GM18519 (cell line): Measurements from ENCODE around the gene CORIN.

Experiments used
- ATAC-seq: cut with Tn5 transposase; IDR thresholded peaks from one replicate; pipeline ENCODE4 v1.9.1; 2021; ENCODE audit warnings: mild to moderate bottlenecking, moderate library complexity; ENCODE audit not compliant: unreplicated experiment, low FRiP score

Gene CORIN

DNA sequence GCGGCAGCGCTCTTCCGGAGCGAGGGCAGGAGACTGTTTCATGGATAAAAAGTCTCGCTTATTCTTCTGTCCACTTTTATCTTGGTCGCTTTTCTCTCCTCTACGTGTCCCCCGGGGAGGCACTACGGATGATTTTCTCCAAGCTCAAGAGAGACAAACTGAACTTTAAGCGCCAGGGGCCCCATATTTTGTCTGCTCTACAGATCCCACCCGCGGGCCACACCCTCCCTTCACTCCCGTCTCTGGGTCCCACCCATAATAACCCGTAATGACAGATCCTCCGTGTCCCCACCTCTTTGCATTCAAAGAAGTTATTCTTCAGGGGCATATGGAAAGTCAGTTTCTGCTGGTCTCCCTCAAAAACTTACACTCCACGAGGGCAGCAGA is at the start of gene CORIN:
Gene CORIN (minus strand): TSS at position 160 of the 387 bp plus-strand sequence. CDS start 118 bp downstream, at position 42.
- no peak for ATAC-seq

DNA sequence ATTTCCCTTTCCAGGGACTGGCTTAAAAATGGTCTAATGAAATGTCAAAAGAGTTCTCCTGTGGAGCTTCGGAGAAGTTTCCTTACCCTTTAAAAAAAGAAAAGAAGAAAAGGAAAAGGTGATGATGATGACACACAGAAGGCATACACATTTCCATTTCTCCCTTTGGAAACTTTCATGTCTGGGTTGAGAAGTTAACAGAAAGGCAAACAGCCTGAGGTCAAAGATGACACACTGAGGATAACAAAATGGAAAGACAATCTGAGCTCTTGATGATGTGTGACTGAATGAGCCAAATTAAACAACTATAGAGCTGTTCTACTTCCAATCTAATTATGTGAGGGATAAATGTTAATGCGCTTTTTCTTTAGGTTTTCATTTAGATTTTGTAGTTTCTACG is 44.4 kb upstream of the CORIN start:
- ATAC-seq, result no peak

DNA sequence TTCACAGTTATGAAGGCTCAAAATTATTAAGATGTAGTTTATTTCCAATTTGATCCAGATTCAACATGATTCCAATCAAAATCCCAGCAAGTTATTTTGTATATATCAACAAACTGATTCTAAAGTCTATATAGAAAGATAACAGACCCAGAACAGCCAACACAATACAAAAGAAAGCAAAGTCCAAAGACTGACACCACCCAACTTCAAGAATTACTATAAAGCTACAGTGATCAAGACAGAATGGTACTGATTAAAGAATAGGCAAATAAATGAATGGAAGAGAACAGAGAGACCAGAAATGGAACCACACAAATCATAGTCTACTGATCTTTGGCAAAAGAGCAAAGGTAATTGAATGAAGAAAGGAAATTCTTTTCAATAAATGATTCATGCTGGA is 41.6 kb upstream of the CORIN start:
- ATAC-seq, result no peak

- no peak for ATAC-seq
Measured at GRCh38 chr4:47876784-47877546, 39.1 kb upstream of the CORIN start.

DNA sequence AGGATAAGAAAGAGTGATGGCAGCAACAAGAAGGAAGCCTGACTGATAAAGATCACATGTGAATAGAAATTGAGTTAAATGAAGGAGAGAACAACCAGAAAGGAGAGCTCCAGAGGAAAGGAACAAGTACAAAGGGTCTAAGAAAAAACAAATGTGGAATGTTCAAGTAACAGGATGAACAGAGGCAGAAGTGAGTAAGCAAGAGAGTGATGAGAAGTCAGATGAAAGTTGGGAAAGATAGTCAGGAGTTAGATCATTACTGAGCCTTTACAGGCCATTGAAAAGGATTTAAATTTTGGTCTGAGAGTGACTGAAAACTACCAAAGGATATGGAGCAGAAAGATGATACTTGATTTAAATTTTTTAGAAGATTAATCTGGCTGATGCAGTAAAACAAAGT is 38.4 kb upstream of the CORIN start:
- ATAC-seq, result no peak

DNA sequence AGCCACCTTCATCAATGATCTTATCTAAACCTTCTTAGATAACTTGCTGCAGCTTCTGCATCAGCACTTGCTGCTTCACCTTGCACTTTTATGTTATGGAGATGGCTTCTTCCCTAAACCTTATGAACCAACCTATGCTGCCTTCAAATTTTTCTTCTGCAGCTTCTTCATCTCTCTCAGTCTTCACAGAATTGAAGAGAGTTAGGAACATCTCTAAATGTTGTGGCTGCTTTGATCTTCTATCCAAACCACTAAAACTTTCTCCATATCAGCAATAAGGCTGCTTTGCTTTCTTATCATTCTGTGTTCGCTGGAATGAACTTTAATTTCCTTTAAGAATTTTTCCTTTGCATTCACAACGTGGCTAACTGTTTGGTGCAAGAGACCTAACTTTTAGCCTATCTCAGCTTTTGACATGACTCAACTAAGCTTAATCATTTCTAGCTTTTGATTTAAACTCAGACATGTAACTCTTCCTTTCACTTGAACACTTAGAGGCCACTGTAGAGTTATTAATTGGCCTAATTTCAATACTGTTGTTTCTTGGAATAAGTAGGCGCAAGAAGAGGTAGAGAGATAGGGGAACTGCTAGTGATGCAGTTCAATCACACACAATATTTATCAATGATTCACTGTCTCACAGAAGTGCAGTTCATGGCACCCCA is 36.1 kb upstream of the CORIN start:
- no peak for ATAC-seq

DNA sequence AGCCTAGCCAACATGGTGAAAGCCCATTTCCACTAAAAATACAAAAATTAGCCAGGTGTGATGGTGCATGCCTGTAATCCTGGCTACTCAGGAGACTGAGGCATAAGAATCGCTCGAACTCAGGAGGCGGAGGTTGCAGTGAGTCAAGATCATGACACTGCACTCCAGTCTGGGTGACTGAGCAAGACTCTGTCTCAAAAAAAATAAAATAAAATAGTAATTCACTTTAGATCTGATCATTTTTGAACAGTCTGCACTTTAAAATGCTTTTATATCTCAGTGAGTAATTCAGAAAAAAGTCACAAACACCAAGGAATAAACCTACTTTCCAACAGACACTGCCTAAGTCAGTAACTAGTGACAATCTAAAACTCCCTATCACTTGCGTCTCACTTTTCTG is 25.6 kb upstream of the CORIN start:
- no peak for ATAC-seq

DNA sequence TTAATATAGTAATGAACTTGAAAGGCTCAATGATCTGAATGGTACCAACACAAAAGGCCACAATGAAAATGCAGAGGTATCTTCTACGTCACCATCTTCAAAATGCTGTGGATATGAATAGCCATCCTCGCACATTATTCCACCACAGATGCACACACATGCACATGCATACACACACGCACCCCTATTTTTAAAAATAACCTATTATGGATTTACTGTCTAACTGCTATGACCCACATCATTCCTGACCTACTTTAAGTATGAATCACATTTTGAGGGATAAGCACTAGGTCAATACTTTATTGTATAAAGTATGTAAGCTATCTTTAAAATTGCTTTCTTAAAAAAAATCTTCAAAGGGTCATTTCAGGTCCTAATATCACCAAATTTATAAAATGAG is 24.4 kb upstream of the CORIN start:
- ATAC-seq, result no peak

DNA sequence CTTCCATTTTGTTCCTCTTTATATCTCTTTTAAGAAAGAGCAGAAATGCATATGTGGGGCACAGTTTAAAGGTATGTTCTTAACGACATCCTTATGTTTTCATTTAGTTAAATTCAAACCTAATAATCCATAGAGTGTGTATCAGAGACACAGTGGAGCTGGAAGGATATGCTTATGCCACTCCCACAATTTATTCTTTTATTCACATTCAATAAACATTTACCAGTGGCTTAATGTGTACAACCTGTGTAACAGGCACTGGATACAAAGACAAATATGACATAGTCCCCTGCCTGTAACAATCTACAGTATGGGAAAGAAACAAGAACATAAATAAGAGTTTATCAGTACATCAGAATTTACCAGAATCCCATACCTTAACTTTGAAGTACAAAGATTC is 22.4 kb upstream of the CORIN start:
- ATAC-seq, result no peak

- no peak for ATAC-seq
Measured at GRCh38 chr4:47858006-47858405, 20.1 kb upstream of the CORIN start.

GRCh38 chr4:47856713-47857112 is 18.8 kb upstream of the CORIN start:
- no peak for ATAC-seq

- no peak for ATAC-seq
Measured at GRCh38 chr4:47855350-47855749, 17.5 kb upstream of the CORIN start.

DNA sequence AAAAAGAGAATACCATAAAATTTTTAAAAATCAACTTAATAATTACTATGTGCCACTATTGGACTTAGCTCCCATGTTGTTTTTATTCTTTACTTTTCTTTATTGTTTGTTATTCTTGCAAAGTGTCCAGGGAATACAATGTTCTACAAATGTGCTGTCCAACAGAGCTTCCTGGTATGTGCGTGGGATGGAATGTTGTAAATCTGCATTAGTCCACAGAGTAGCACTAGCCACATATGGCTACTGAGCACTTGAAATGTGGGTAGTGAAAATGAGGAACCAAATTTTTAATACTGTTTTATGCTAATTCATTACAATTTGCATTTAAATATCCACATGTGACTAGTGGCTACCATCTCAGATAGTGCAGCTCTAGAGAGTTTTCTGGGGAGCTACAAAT is 14.3 kb upstream of the CORIN start:
- ATAC-seq, result no peak

DNA sequence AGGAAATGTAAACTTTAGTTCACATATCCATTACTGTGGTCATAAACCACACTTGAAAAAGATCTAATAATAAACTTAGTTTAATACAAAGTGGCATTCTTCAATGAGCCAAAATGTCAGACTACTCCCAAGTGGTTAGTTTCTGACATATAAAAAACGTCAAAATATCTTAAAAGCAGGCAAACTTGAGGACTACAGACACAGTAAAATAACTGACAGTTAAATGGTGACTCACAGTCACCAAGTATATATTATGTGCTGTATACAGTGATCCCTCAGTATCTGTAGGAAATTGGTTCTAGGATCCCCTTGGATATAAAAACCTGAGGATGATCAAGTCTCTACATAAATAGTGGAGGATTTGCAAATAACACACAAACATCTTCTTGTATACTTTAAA is 11.6 kb upstream of the CORIN start:
- no peak for ATAC-seq

- no peak for ATAC-seq
Measured at GRCh38 chr4:47848041-47848440, 10.2 kb upstream of the CORIN start.

DNA sequence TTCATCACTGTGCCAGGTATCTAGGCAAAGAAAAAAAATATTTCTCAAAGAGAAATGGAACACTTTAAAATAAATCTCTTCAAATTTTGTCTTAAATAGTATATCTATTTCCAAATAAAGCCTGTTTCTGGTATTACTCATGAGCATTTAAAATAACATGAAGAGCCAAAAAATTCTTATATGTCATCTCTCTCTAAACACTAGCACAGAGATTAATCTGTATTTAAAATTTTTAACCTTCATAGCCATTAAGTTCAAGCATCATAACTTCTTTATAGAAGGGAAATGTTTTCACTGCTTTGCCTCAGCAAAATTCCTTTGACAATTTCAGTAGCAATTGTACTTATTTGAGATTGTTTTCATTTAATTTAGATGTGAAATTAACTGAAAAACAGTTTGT is 5.1 kb upstream of the CORIN start:
- ATAC-seq, result no peak

GRCh38 chr4:47840291-47840690 is 2.4 kb upstream of the CORIN start:
- no peak for ATAC-seq

GRCh38 chr4:47839259-47839658 is 1.4 kb upstream of the CORIN start:
- ATAC-seq, result peak; percentile 72

- no peak for ATAC-seq
Measured at GRCh38 chr4:47838445-47838844, 578 bp upstream of the CORIN start.

DNA sequence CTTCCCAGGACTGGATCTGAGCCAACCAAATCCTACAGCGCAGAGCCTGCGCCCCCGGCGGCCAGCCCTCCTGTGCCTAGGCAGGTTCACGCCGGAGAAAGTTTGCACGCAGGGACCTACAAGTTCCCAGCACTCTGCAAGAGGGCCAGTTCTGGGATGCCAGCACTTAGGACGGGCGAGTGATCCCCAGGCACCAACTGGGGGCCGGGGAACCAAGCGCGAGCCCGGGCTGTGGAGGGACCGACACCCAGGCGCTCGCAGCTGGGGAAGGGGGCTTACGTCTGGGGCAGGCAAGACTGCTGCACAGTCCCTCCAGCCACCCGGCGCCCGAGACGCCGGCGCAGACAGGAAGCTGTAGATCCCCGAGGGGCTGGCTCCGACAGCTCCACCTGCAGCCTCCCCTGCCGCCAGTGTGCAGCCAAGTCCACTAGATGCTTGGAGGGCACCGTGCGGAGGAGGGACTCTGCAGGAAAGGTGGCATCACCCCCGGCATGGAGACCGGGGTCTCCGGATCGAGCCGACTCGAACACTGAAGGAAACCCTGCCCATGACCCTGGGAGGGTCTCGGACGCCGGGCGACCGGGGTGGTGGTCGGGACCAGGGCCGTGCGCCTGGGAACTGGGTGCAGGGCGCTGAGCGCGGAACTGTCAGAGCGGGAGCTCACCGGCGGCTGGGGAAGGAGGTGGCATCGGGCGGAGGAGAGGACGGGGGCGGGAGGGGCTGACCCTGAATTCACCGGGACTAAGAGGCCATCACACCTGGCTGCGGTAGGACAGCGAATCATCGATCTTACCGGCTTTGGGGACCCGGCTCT is 566 bp downstream of the CORIN start:
- ATAC-seq, result peak; percentile 37

- ATAC-seq, result peak; percentile 42
Measured at GRCh38 chr4:47836641-47837093, 1.2 kb downstream of the CORIN start.
